Kidney (tissue), 14 donors: ENCODE measurements around the gene NLRP1. TPM values are rescaled to one million over a fixed set of nuclear protein-coding genes. Genes with fewer than 3 reads are reported as not detected.

ENCODE experiments used
- DNase-seq, 5 donors: peaks; one replicate each; pipeline ENCODE4 v3.0.0-alpha.2; 2013 to 2020
- FAIRE-seq: peaks from 2 replicates; lab custom pipeline; 2012; peaks lifted over from hg19 to GRCh38; lab: Jason Lieb, UNC
- H3K27ac ChIP-seq, 2 donors: one replicate each; pipeline ENCODE4 v1.7.0; 2013; ENCODE audit warnings: low read depth in 2 of 2, low read length in 2 of 2, inconsistent platforms in 1 of 2
- H3K27me3 ChIP-seq: one replicate; pipeline ENCODE4 v1.7.1; 2013; ENCODE audit warnings: low read length, inconsistent platforms; ENCODE audit not compliant: control insufficient read depth, insufficient read depth
- H3K36me3 ChIP-seq, 3 donors: one replicate each; pipeline versions ENCODE4 v1.7.0 to v1.7.1; 2013; ENCODE audit warnings: low read length in 3 of 3, control low read depth in 1 of 3, inconsistent platforms in 1 of 3; ENCODE audit not compliant: insufficient read depth in 3 of 3, control insufficient read depth in 2 of 3
- H3K4me1 ChIP-seq, 3 donors: one replicate each; pipeline versions ENCODE4 v1.7.0 to v1.7.1; 2013; ENCODE audit warnings: low read length in 3 of 3, inconsistent platforms in 1 of 3, low read depth in 1 of 3; ENCODE audit not compliant: control insufficient read depth in 2 of 3, insufficient read depth in 2 of 3
- H3K4me3 ChIP-seq, 3 donors: one replicate each; pipeline versions ENCODE4 v1.7.0 to v1.8.1; 2013; ENCODE audit warnings: low read length in 3 of 3, control low read depth in 1 of 3, inconsistent platforms in 1 of 3
- H3K9ac ChIP-seq, 3 donors: one replicate each; pipeline versions ENCODE4 v1.7.0 to v1.7.1; 2013; ENCODE audit warnings: low read length in 3 of 3, control low read depth in 1 of 3, inconsistent platforms in 1 of 3
- H3K9me3 ChIP-seq, 3 donors: one replicate each; pipeline versions ENCODE4 v1.7.0 to v1.7.1; 2013; ENCODE audit warnings: low read length in 3 of 3, control low read depth in 1 of 3, inconsistent platforms in 1 of 3; ENCODE audit not compliant: control insufficient read depth in 2 of 3, insufficient read depth in 1 of 3
- CTCF ChIP-seq: IDR thresholded peaks from 3 replicates; pipeline ENCODE4 v1.5.1; 2012; ENCODE audit warnings: mild to moderate bottlenecking, moderate library complexity, borderline replicate concordance; ENCODE audit not compliant: insufficient read depth; ENCODE audit errors: extremely low read depth
- intact Hi-C: fragments of 100-400 bp; cut with DNase I; formaldehyde crosslinking; loops from one replicate; pipeline ENCODE4 v1.11.1; 2022
- polyA plus RNA-seq: library from polyadenylated mRNA; stranded (reverse); fragments of 350-450 nt; fragmentation: Illumina TruSeq; extraction: RNeasy Lipid Tissue Mini Kit (QIAGEN cat#74804); gene quantifications from one replicate; pipeline ENCODE4 v1.2.3, GENCODE V29; 2014; ENCODE audit warnings: low read depth, low replicate concordance; ENCODE audit not compliant: insufficient read depth
- total RNA-seq: library from RNA; stranded (reverse); fragmentation: NEBNext Ultra II Directional; extraction: Animal tissue kit (Norgen Biotek cat#: 25700); gene quantifications from one replicate; pipeline ENCODE4 v1.2.1, GENCODE V29; 2021
- donor health status: control.
- donor health status: control.
- donor health status: control.
- donor health status: control.
- donor health status: control.
- donor health status: DM: yes; HTN: yes; CAD: no.
- donor health status: Normal renal cell carcinoma (clear cell type).

NLRP1 gene
- total and polyA plus RNA-seq, 2 donors from 2014 or later: 11.4 to 19.6 TPM

- TF ChIP-seq CTCF: no peak
- FAIRE-seq: no peak
- no peak for DNase-seq
- no peaks in the 10 kb centered on the region for H3K4me1 ChIP-seq
- no peak overlapping the region for H3K9ac ChIP-seq
- no peak overlapping the region for H3K4me3 ChIP-seq
- no peaks in the 10 kb centered on the region for H3K36me3 ChIP-seq
- intact Hi-C loops: no loop called here
- H3K27me3 ChIP-seq: no peaks in the 10 kb centered on the region
- H3K27ac ChIP-seq: no peak overlapping the region
- no peaks in the 10 kb centered on the region for H3K9me3 ChIP-seq
These were observed 13.0 kb downstream of the NLRP1 start for GRCh38 chr17:5571281-5571680.

- FAIRE-seq (peak; percentile 85), DNase-seq (no peak)
- no peaks in the 10 kb centered on the region for H3K9me3 ChIP-seq
- no peaks in the 10 kb centered on the region for H3K27me3 ChIP-seq
- intact Hi-C loops: no loop called here
- H3K27ac ChIP-seq: no peak overlapping the region
- no peak overlapping the region for H3K4me3 ChIP-seq
- H3K36me3 ChIP-seq: no peaks in the 10 kb centered on the region
- H3K4me1 ChIP-seq: no peaks in the 10 kb centered on the region
- no peak overlapping the region for H3K9ac ChIP-seq
- no peak for TF ChIP-seq CTCF
These were observed 18.5 kb downstream of the NLRP1 start for GRCh38 chr17:5565808-5566207.

GRCh38 chr17:5563456-5563855, 20.9 kb downstream of the NLRP1 start:
- DNase-seq (no peak), FAIRE-seq (no peak)
- H3K27me3 ChIP-seq: no peaks in the 10 kb centered on the region
- intact Hi-C loops: no loop called here
- H3K4me3 ChIP-seq: no peak overlapping the region
- no peaks in the 10 kb centered on the region for H3K36me3 ChIP-seq
- no peak overlapping the region for H3K9ac ChIP-seq
- no peak for TF ChIP-seq CTCF
- no peaks in the 10 kb centered on the region for H3K4me1 ChIP-seq
- H3K27ac ChIP-seq: no peak overlapping the region
- H3K9me3 ChIP-seq: no peaks in the 10 kb centered on the region
